GM19328 (cell line): ENCODE results near the gene LINC00305.

Experiments used
- ATAC-seq: cut with Tn5 transposase; IDR thresholded peaks from one replicate; pipeline ENCODE4 v1.9.1; 2021; ENCODE audit warnings: mild to moderate bottlenecking, moderate library complexity; ENCODE audit not compliant: unreplicated experiment

LINC00305 gene

DNA sequence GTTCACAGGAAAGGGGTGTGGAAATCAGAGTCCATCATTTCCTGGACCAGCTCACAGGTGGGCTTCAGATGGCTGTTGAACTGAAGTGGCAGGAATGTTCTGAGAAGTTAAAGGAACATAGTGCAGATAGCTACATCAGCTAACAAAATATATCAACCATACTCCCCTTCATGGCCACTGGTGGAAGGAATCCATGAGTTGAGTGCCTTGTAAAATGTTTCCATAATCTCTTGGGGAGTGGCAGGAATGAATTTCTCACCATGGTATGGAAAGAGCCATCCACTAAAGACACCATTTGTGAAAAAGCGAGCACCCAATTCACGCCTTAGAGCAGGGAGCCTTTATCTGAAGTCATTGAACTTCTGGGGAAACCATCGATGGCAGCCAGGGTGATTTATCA lies at the start of gene LINC00305:
Gene LINC00305, minus strand, starts transcription at position 101 of the 400 bp plus-strand sequence.
- no peak for ATAC-seq

DNA sequence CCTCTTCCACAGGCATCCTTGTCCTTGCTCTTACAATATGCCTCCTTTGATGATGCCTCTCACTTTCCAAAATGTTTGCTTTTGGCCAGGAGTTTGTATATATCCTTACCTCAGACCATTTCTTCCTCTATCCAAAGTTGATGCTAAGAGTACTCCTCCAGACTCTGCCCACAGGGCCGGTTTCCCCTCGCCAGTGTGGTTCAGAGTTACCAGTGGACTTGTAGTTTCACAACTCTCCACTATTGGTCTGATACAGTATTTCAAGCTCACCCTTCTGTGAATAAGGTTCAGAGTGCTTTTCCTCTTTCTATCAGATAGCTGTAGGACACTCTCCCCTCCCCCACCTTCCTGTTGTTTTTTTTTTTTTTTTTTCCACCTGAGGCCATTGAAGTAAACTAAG lies 42.2 kb upstream of the LINC00305 start:
- ATAC-seq, result no peak

DNA sequence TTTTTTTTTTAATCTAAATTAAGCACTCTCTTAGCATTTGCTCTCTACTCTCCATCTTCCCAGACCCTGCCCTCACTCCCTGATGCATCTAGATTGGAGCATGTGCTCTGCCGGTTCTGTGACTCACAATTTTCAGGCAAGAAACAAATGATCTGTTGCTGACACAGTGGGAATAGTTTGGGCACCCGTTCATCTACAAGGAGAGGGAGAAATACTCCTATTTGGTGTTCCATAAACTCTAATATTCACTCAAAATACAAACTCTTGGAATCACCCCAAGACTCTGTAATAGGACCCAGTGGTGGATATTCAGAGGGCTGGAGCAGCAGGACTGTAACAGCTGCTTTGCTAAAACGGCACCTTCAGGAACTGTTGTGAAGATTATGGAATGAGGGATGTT lies 37.1 kb upstream of the LINC00305 start:
- no peak for ATAC-seq

DNA sequence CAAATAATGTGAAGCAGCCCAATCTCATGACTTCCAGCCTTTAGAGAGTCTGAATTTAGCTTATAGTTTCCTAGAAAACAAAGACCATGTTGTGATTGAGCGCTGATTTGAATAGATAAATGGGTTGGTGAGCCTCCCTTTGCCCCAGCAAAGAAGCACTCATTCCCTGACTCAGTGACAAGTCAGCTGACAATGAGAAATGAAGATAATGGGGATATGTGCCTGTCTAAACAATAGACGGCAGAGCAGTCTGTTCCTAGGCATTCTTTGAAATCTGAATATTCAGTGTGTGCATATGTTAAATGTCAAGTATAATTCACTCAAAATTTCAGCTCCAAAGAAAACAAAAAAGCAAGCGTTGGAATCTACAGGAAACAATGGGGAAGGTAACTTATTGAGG lies 34.8 kb upstream of the LINC00305 start:
- ATAC-seq, result no peak

DNA sequence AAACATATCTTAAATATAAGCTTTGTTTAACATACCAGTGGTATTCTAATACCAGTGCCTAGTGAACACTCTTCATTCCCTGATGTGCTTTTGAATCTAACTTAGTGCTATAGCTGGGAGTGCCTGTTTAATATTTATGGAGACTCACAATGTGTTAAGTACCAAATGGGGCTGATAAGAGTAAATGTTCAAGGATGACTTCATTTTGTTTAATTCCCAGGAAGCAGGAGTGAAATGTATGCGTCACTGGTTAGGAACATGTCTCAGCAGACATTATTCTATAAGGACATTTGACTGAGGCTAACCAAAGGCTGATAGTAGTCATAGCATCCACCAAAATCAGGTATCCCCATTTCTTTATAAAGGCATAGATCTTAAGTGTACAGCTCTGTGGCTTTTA lies 31.7 kb upstream of the LINC00305 start:
- no peak for ATAC-seq

DNA sequence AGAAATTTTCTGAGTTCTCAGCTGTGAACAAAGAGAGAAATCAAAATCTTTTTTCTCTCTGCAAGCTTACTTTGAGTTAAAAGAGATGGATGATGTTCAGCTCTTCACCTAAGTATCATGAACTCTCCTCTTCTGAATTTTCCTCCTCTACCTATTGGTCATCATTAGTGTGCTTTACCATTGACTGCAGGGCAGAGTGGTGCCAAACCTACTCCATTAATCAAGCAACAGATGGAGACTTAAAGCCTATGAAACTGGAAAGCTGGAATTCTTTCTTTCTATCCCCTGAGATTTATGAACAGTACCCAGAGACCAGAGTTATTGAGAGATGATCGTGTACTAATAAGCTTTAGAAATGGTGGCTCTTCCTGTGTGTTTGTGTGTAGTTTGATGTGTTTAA lies 31.3 kb upstream of the LINC00305 start:
- no peak for ATAC-seq

DNA sequence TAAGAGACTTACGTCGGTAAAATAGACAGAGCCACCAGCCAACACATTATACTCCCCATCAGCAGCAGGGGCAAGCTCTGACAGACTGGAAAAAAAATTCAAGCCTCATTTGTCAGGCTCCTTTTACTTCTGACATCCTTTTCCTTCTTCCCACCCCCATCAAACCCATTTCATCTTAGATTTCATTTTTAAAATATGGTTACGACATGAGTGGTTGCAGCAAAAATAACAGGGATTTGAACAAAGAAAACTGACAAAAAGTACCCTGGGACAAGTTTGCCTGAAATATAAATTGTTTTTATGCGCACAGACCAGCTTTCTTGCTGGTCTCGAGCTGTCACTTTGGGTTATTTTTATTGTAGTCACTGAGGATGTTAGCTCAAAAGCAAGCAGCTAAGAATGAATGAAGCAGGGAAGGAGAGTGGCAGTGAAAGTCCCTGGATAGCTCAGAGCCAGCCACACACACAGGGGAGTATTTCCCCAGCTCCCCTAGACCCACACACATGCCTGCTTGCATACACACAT lies 30.7 kb upstream of the LINC00305 start:
- no peak for ATAC-seq

DNA sequence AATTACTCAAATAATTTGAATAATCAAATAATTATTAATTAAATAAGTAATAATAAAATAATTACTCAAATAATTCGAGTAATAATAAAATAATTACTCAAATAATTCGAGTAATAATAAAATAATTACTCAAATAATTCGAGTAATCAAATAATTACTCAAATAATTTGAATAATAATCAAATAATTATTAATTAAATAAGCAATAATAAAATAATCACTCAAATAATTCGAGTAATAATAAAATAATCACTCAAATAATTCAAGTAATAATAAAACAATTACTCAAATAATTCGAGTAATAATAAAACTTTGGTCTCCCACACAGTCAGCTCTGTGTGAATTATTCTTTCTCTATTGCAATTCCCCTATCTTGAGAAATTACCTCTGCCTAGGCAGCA lies 30.0 kb upstream of the LINC00305 start:
- ATAC-seq, result no peak

DNA sequence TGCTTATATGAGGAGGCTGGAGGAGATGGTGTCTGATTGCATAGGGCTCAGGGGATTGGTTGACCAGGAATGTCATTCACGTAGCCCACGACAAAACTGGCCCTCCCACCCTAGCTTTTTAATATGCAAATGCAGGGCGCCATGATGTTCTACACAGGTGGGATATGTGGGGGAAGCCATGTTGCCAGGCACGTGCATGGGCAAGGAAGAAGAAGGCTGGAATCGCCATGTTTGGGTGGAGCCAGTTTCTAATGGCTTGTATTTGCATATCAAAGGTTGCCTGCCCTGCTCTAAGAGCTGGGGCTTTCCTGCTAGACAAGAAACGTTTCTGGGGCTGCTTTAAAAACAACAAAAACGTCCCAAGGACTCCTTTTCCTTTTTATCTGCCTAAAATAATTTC lies 26.5 kb upstream of the LINC00305 start:
- ATAC-seq, result no peak

DNA sequence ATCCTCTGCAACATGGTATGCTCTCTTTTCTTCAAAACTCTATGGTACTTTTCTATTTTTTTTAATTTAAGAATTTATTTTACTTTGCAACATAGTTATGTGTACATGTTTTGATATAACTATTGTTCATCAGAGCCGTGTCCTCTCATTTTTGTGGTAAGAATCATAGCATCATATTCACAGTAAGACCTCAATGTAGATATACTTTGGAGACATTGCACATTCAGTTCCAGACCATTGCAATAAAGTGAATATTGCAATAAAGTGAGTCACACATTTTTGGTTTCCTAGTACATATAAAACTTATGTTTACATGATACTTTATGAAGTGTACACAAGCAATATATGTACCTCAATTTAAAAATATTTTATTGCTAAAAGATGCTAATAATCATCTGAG lies 22.7 kb upstream of the LINC00305 start:
- ATAC-seq, result no peak

DNA sequence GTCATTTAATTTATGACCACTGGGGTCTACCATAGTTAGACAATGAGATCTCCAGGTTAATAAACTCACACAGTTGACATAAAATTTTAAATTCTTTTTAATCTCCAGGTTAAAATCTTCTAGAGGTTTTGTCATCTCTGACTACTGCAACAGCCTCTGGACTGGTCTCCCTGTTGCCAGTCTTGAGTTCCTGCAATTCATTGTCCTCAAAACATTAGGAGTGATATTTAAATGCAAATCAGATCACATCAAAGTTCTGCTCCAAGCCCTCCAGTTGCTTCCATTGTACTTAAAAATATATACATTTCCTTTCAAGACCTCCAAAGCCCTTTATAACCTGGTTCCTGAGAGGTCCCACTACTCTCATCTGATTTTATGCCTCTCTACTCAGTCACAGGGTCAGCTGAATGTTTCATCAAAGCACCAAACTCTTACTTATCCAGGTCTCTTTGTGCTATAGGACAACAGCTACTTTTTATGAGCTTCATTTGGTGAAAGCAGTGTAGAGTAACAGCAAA lies 18.6 kb upstream of the LINC00305 start:
- ATAC-seq, result no peak

DNA sequence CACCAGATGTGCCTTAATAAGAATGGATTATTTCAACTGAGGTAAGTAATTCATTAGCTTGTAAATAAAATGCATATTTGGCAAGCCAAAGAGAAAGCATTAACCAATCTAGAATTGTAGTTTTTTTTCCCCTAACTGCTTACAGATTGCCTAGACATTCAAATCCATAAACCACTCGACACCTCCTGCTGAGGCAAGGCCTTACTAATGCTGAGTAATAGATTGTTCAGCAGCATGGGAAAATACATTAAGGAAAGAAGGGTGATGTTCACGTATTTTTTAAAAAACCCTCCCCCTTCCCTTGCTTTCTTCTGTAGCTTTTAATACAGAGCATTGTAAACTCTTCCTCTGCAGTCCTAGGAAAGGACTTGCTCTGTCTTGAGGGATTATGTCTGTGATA lies 17.0 kb upstream of the LINC00305 start:
- ATAC-seq, result no peak

DNA sequence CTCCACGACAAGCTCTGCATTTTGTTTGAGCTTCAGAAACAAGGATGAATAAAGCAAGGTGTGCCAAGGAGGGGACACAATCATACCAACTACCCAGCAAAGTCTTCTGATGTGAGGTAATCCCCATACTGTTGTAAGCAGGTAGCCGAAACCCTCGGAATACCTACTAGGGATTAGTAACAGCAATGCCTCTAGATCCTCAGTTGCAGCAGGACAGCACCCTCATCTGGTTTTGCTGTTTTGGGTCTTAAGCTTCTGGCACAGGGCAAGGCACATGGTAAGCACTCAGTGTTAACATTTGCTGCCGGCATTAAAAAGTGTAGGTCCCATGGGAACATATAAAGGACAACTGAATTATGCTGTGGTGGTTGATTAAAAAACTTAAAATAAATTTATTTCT lies 16.0 kb upstream of the LINC00305 start:
- no peak for ATAC-seq

DNA sequence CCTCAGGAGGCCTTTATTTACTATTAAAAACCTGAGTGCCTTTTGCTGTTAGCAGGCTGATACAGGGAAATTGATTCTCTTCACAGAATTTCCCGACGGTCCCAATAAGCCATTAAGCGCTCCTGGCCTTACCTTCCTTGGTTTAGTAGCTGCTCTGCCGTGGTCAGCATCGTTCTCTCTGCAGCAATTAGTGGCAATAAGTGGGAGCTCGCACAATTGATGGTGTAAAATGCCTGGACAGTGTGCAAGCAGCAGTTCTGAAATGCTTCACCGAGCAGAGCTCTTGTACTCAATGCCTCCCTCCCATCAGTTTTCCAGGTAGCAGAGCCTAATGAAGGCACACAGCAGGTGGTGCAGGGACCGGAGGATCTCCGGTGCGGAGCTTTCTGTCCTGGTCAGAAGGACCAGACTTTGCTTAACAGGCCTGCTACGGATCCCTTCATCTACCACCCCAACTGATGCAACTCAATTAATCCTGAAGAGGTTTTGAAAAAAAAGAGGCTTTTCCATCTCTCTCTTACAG lies 1.1 kb upstream of the LINC00305 start:
- no peak for ATAC-seq

DNA sequence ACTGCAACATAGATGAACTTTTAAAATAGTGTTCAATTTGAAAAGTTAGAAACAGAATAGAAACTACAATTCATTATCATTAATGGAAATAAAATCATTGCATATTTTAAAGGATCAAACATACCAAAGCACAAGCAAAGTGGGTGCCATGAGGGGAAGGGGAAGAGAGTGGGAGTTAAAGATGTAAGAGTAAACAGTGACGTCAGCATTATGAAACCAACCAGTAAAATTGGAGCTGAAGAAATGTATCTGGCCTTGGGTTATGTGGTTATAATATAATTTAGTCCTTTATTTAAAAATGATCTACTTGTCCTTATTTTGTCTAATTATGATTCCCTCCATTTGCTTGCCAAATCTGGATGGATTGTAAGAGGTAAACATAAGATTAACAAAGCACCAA lies 6.0 kb downstream of the LINC00305 start:
- no peak for ATAC-seq

DNA sequence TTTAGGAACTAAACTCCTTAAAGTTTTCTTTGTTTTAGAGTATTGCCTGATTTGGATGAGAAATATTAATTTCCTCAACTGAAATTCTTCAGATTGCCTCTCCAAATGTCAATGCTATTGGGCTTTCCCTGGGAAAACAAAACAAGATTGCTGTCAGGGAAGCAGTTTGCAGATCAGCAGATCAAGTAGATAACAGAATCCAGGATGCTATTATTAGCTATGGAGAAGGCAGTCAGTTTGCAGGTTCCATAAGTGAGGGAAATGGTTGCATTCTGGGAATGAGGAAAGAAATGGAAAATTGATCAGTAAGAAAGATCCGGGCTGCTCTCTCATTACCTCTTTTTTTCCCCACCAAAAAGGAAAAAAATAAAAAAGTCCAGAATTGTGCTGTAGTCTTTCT lies 11.0 kb downstream of the LINC00305 start:
- ATAC-seq, result no peak

DNA sequence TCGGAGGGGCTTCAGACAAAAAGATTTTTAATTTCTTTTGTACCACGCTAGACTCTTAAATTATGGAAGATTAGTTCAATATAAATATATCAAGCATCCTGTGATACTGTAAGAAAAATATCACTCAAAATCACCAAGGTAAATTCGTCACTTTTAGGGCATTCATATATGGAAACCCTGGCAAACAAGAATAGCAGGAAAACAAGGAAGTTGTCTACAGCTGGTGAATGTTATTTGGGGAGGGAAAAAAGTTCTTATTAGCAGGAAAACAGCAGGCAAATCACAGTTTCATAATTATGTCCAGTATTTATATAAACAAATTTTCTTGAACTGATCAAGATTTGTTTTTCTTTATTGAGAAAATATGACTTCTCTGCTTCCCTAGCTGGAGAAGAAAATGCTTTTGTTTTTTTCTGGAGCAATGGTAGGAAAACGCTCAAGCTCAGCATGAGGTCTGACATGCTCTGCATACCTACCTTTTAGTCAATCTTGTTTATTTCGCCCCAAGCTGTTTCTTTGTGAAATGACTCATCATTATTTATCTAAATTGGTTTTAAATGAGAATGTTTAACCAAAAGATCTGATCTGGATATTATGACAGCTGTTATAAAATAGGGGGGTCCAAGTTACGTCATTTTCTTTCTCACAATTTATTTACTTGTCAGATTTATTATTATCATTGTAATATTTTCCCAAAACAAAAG lies 14.7 kb downstream of the LINC00305 start:
- ATAC-seq, result no peak

DNA sequence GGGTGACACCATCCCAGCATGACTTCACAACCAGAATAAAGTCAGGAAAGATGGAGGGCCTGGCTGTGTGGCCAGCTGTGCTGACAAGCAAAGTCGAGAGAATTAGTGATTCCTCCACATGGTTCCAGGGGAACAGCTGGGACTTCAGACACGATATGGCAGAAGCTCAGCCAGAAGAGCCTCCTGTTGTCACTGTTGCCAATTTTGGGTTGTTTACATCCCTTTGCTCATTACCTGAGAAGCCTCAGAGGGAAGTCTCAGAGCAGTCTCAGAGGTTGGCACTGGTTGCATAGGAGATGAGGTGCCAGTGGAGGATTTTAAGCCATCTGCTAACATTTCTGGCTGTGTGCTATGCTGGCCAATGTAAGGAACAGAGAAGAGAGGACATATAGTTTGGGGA lies 16.0 kb downstream of the LINC00305 start:
- no peak for ATAC-seq

DNA sequence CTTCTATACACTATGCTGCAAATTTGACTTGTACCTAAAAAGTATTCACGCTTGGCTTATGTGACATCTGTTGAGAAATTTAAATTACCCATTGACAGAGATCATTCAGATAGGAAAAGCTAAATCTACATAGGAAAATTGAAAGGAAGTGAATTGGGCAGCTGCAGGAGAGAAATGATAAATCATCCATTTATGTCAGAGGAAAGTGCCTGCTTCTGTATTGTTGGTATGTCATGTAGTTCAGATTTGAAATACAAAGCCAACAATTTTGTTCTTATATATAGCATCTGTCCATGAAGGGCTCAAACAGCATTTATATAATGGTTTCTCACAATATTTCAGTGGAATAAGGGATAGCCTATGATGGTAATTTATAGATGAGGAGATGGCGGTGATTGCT lies 17.6 kb downstream of the LINC00305 start:
- no peak for ATAC-seq

DNA sequence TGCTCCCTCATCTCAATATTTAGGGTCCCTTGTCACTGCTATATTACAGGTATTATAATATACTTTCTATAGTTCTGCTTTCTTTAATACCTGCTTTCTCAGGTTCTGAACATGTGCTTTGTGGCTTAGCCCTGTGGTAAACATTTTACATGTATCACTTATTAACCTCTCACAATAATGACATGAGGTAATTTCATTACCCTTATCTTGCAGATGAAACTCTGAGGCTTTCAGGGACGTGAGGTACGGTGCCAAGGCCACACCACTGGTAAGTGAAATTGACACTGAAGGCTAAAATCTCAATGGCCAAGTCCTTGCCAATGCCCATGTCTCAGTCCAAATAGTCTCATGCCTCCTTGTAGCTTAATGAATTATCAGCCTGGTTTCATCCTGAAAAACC lies 21.7 kb downstream of the LINC00305 start:
- ATAC-seq, result no peak

DNA sequence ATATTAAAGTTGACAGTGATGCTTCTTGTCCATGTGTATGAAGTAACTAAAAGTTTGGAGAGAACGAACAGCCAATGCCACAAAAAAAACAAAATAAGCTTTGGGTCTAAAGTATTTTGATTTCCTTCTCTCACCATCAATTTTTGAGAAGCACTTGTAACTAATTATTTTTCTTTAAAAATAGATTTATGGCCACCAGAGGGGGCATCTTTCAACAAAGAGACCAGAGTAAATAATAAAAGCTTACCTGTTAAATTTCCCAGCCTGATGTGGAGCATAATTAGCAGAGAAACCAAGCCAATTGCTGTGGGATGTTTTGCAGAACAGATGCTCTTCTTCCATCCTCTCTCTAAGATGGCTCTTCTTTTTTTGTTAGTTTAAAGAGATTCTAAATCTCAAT lies 29.0 kb downstream of the LINC00305 start:
- no peak for ATAC-seq

DNA sequence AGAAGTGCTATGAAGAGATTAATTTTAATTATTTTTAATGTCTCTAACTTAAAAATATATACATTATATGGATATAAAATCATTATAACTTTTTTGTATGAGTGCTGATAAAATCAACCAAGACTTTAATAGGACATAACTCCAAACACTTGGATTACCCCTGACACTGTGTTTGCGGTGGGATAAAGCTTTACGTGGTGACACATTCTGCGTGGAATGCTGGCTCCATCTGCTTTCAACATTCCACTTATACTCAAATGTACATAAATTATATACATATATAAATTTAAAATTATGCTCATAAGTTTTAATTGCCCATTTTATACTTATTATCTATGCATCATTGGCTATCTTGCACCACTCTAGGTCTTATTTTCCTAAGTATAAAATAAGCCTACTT lies 30.5 kb downstream of the LINC00305 start:
- no peak for ATAC-seq
